Esophagus squamous epithelium (tissue), 5 donors: ENCODE measurements around the gene SLC16A12. TPM values are rescaled to one million over a fixed set of nuclear protein-coding genes. Genes with fewer than 3 reads are reported as not detected.

Experiments used
- DNase-seq: peaks from one replicate; lab custom pipeline; 2025; lab: John Stamatoyannopoulos, UW
- H3K27ac ChIP-seq, 4 donors: fragments of 200-600 bp; sonication (generic); one replicate each; pipeline ENCODE4 v1.5.1; 2016 to 2019; ENCODE audit warnings: mild to moderate bottlenecking in 1 of 4
- H3K27me3 ChIP-seq, 4 donors: fragments of 200-600 bp; sonication (generic); 1 replicate in 3 of 4; 2 replicates in 1 of 4; pipeline versions ENCODE4 v1.5.1 to v1.6.0; 2017 to 2021; ENCODE audit warnings: antibody characterized with exemption in 1 of 4
- H3K36me3 ChIP-seq, 3 donors: fragments of 200-600 bp; sonication (generic); one replicate each; pipeline ENCODE4 v1.5.1; 2016 to 2019
- H3K4me1 ChIP-seq, 3 donors: fragments of 200-600 bp; sonication (generic); one replicate each; pipeline ENCODE4 v1.5.1; 2017 to 2019
- H3K4me3 ChIP-seq, 4 donors: fragments of 200-600 bp; sonication (generic); 1 replicate in 3 of 4; 2 replicates in 1 of 4; pipeline ENCODE4 v1.5.1; 2016 to 2019; ENCODE audit warnings: mild to moderate bottlenecking in 2 of 4, moderate library complexity in 1 of 4
- H3K9me3 ChIP-seq, 3 donors: fragments of 200-600 bp; sonication (generic); one replicate each; pipeline ENCODE4 v1.5.1; 2016 to 2019
- POLR2A ChIP-seq, 4 donors: fragments of 450-650 bp; IDR thresholded peaks; one replicate each; pipeline ENCODE4 v1.6.1; 2017; ENCODE audit warnings: antibody characterized with exemption in 4 of 4, mild to moderate bottlenecking in 4 of 4, moderate library complexity in 3 of 4
- WGBS, 2 donors: methylation state at CpG; one replicate each; pipeline ENCODE4 v1.1.5; 2018; 5-methylcytosine and 5-hydroxymethylcytosine counted together
- intact Hi-C: fragments of 100-400 bp; cut with DNase I; formaldehyde crosslinking; loops from one replicate; pipeline ENCODE4 v1.15.0; 2022
- total RNA-seq, 4 donors: library from RNA; depleted of rRNA; stranded (reverse); fragments of >200 nt; gene quantifications; one replicate each; pipeline ENCODE4 v1.1.0, GENCODE V29; 2016
- TF ChIP-seq, protein P1 (sequence below), 6 experiments: fragments of 450-650 bp in 4 of 6; fragments of 200-600 bp in 2 of 6; sonication (generic) in 2 of 6; IDR thresholded peaks; one replicate each; pipeline ENCODE4 v1.5.1; 2016 to 2019; ENCODE audit warnings: antibody characterized with exemption in 6 of 6, mild to moderate bottlenecking in 4 of 6, moderate library complexity in 4 of 6
- donor health status: DM: yes; HTN: yes; CAD: no.

Gene SLC16A12
- total RNA-seq, 4 donors from 2014 or later, result 0.18 to 1.3 (median 0.23) TPM; not detected in 1

DNA sequence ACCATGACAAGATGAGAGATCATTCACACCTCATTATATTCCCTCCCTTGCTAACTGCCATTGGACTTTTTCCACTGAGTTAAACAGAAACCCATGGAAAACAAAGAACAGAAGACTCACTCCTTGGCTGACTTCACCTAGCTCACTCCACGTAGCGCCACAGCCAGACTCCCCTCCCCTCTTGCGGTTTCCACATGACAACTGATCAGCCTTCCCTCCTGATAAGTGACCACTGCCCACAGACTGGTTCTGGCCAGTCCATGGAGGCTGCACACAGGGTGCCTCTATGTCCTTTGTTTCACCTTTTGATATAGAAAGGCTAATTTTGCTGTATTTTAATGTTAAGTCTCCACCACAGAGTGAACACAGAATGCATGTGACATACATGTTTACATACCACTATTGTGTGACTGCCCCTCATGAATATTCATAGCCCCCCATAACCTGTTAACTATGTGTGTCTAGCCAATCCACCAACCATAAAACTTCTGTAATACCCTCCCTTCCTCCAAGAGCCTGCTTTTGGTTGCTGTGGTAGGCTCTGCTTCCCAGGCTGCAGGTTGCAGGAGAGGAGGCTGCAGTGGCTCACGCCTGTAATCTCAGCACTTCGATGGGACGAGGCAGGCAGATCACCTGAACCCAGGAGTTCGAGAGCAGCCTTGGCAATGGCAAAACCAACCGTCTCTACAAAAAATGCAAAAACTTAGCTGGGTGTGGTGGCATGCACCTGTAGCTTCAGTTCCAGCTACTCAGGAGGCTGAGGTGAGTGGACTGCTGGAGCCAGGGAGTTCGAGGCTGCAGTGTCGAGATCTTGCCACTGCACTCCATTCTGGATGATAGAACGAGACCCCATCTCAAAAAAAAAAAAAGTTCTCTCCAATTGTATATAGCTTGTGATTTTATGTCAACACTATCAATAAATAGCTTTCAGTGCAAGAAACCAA is 131.0 kb downstream of the SLC16A12 start:
- Histone ChIP-seq H3K36me3 (peaks cover 0 to 23% (median 0%) of the 10 kb centered on the region in 3 donors), H3K27me3 (no peaks in the 10 kb centered on the region), H3K4me1 (no peaks in the 10 kb centered on the region), H3K4me3 (no peak overlapping the region), H3K9me3 (no peaks in the 10 kb centered on the region), H3K27ac (no peak overlapping the region)
- intact Hi-C loops, result no loop called here
- no peak for DNase-seq
- TF ChIP-seq, protein P1, sequence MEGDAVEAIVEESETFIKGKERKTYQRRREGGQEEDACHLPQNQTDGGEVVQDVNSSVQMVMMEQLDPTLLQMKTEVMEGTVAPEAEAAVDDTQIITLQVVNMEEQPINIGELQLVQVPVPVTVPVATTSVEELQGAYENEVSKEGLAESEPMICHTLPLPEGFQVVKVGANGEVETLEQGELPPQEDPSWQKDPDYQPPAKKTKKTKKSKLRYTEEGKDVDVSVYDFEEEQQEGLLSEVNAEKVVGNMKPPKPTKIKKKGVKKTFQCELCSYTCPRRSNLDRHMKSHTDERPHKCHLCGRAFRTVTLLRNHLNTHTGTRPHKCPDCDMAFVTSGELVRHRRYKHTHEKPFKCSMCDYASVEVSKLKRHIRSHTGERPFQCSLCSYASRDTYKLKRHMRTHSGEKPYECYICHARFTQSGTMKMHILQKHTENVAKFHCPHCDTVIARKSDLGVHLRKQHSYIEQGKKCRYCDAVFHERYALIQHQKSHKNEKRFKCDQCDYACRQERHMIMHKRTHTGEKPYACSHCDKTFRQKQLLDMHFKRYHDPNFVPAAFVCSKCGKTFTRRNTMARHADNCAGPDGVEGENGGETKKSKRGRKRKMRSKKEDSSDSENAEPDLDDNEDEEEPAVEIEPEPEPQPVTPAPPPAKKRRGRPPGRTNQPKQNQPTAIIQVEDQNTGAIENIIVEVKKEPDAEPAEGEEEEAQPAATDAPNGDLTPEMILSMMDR (IDR thresholded peaks at IDR 0.05), result no peak
- no peak for TF ChIP-seq POLR2A (IDR thresholded peaks at IDR 0.05)
- 81 to 85% methylated on average over 6 to 7 of the region's 11 CpGs for WGBS, 2 donors

DNA sequence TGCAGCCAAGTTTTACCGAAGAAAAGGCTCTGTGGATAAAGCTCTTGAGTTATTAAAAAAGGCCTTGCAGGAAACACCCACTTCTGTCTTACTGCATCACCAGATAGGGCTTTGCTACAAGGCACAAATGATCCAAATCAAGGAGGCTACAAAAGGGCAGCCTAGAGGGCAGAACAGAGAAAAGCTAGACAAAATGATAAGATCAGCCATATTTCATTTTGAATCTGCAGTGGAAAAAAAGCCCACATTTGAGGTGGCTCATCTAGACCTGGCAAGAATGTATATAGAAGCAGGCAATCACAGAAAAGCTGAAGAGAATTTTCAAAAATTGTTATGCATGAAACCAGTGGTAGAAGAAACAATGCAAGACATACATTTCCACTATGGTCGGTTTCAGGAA is 132.4 kb downstream of the SLC16A12 start:
- TF ChIP-seq, protein P1 (IDR thresholded peaks at IDR 0.05), result no peak
- TF ChIP-seq POLR2A (IDR thresholded peaks at IDR 0.05), result no peak
- WGBS, 2 donors, result 95% methylated on average over 2 of the region's 2 CpGs
- Histone ChIP-seq H3K27ac (no peak overlapping the region), H3K4me3 (no peak overlapping the region), H3K4me1 (peaks cover 0 to 8% (median 0%) of the 10 kb centered on the region in 3 donors), H3K36me3 (peaks cover 0 to 23% (median 0%) of the 10 kb centered on the region in 3 donors), H3K9me3 (no peaks in the 10 kb centered on the region), H3K27me3 (no peaks in the 10 kb centered on the region)
- intact Hi-C loops, result no loop called here
- DNase-seq, result no peak

DNA sequence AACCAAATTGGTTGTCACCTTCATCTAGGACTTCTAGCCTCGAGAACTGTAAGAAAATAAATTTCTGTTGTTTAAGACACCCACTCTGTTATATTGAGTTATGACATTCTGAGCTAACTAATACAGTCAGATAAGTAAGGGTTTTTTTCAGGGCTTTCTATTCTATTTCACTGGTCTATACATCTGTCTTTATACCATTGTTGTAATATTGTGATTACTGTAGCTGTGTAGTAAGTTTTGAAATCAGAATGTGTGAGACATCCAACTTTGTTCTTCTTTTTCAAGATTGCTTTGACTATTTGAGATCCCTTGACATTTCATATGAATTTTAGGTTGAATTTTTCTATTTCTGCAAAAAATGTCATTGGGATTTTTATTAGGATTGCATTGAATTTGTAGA is 135.4 kb downstream of the SLC16A12 start:
- intact Hi-C loops, result no loop called here

DNA sequence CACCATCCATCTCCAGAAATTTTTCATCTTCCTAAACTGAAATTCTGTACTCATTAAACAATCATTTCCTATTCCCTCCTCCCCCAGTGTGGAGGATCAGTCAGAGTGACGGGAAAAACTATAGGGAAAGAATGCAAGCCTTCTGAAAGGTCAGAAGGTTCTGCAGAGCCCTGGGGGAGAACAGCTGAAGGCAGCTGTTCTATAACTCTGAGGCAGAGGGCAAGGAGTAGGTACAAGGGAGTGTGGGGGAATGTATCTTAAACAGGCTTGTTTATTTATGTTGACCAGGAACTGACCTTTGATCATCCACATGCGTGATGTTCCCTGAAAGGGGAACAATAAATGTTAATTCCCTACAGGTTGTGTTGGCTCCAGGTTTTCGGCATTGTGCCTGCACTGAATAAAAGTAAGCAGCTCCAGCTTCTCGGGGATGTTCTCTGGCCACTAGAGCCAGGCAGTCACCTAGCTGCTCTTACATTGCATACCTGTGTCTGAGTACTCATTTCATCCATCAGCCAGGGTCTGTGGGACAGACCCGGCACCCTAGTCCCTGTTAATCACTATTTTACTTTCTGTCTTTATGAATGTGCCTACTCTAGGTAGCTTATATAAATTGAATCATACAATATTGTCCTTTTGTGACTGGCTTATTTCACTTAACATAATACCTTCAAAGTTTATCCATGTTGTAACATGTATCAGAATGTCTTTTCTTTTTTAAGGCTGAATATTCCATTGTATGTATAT is 137.2 kb downstream of the SLC16A12 start:
- Histone ChIP-seq H3K9me3 (no peaks in the 10 kb centered on the region), H3K27ac (no peak overlapping the region), H3K4me1 (peaks cover under 1 to 40% (median 15%) of the 10 kb centered on the region in 3 donors), H3K4me3 (no peak overlapping the region), H3K27me3 (no peaks in the 10 kb centered on the region), H3K36me3 (peaks cover 0 to 12% (median 0%) of the 10 kb centered on the region in 3 donors)
- TF ChIP-seq POLR2A (IDR thresholded peaks at IDR 0.05), result no peak
- TF ChIP-seq, protein P1 (IDR thresholded peaks at IDR 0.05), result no peak
- intact Hi-C loops, result no loop called here
- 70 to 73% methylated on average over 5 of the region's 5 CpGs for WGBS, 2 donors
- DNase-seq, result no peak

More for the DNA sequence above, 135.4 kb downstream of the SLC16A12 start:
- 92 to 93% methylated on average over 1 of the region's 1 CpG for WGBS, 2 donors
- Histone ChIP-seq H3K27ac (no peak overlapping the region), H3K27me3 (no peaks in the 10 kb centered on the region), H3K36me3 (peaks cover 0 to 23% (median 0%) of the 10 kb centered on the region in 3 donors), H3K4me1 (peaks cover 0 to 22% (median 5%) of the 10 kb centered on the region in 3 donors), H3K4me3 (no peak overlapping the region), H3K9me3 (no peaks in the 10 kb centered on the region)
- DNase-seq, result no peak
- TF ChIP-seq, protein P1 (IDR thresholded peaks at IDR 0.05), result no peak
- TF ChIP-seq POLR2A (IDR thresholded peaks at IDR 0.05), result no peak
